ENCODE measurements around the gene CDK5. TPM values are rescaled to one million over a fixed set of nuclear protein-coding genes. Genes with fewer than 3 reads are reported as not detected.

Gene CDK5
- total and polyA plus RNA-seq, 2 of the 13 experiments (the other 11 are each of a cell fraction or from before 2014, with no cell fraction given) = 16.4 to 21.3 TPM

DNA sequence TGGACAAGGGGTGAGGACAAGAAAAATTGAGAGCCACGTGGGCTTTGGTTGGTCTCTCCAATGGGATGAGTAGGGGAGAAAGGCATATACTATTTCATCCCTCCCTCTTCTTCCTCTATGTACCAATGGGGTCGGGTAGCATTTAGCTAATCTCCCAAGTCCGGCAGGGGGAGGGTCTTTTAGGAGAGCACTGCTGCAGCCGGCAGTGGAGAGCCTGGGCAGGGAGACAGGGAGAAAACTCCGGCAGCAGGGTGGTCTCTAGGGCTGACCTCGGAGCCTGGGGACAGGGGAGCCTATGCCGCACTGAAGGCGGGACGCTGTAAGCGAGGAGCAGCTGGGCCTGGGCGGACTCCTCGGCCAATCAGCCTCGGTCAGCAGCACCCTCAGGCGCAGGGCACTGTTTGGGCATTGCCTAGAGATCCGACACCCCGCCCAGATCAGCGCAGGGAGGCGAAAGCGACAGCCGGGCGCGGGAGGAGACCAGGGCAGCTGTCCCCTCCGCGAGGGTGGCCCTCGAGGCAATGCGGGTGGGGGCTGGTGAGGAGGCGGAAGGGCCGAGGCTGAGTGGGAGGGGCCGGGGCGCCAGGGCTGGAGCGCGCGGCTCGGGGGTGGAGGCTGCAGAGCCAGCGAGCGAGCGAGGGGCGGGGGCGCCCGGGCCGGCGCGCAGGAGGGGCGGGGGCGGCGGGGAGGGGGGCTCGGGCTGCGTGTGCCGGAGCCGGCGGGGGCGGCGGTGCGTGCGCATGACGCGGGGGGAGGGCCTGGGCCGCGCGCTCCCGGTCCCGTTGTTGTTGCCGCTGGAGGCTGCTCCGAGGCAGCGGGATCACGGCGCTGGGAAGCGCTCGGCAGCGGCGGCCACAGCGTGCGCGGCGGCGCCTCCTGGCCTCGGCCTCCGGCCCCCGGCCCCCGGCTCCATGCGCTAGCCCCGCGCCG lies 28.3 kb upstream of the CDK5 start, which contains the start of gene AGAP3 (continued):
- TF ChIP-seq LCORL (IDR thresholded peaks at IDR 0.05) (no peak), LCORL (CRISPR knock-in tag; IDR thresholded peaks at IDR 0.05) (no peak; the same call in 1 of the 2 replicates), TBX2 (CRISPR knock-in tag; IDR thresholded peaks at IDR 0.05; ENCODE audit: borderline replicate concordance) (peak; percentile 69; the same call in 1 of the 2 replicates), SP4 (CRISPR knock-in tag; IDR thresholded peaks at IDR 0.05) (peak; percentile 55; the same call in 1 of the 2 replicates), HNRNPK (IDR thresholded peaks at IDR 0.05; ENCODE audit: low read depth, low read length, poor library complexity, severe bottlenecking) (peak; percentile 46), IKZF4 (CRISPR knock-in tag; IDR thresholded peaks at IDR 0.05; ENCODE audit: borderline replicate concordance, low read depth, not compliant biosample characterization) (no peak), ZNF878 (CRISPR knock-in tag; IDR thresholded peaks at IDR 0.05) (no peak), ZNF598 (CRISPR knock-in tag; IDR thresholded peaks at IDR 0.05; ENCODE audit: borderline replicate concordance) (0 out of 2 replicates have a peak, but pooled peaks have one; percentile 56), XRCC5 (optimal IDR thresholded peaks at IDR 0.05; ENCODE audit: low read length) (peak; percentile 14), ARNT2 (CRISPR knock-in tag; IDR thresholded peaks at IDR 0.05; ENCODE audit: low read depth) (no peak)
- TF ChIP-seq, protein P1, sequence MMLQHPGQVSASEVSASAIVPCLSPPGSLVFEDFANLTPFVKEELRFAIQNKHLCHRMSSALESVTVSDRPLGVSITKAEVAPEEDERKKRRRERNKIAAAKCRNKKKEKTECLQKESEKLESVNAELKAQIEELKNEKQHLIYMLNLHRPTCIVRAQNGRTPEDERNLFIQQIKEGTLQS (CRISPR knock-in tag; IDR thresholded peaks at IDR 0.05) = no peak
- TF ChIP-seq, protein P2, sequence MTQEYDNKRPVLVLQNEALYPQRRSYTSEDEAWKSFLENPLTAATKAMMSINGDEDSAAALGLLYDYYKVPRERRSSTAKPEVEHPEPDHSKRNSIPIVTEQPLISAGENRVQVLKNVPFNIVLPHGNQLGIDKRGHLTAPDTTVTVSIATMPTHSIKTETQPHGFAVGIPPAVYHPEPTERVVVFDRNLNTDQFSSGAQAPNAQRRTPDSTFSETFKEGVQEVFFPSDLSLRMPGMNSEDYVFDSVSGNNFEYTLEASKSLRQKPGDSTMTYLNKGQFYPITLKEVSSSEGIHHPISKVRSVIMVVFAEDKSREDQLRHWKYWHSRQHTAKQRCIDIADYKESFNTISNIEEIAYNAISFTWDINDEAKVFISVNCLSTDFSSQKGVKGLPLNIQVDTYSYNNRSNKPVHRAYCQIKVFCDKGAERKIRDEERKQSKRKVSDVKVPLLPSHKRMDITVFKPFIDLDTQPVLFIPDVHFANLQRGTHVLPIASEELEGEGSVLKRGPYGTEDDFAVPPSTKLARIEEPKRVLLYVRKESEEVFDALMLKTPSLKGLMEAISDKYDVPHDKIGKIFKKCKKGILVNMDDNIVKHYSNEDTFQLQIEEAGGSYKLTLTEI (CRISPR knock-in tag; conservative IDR thresholded peaks at IDR 0.05) = no peak
- TF ChIP-seq, protein P3, sequence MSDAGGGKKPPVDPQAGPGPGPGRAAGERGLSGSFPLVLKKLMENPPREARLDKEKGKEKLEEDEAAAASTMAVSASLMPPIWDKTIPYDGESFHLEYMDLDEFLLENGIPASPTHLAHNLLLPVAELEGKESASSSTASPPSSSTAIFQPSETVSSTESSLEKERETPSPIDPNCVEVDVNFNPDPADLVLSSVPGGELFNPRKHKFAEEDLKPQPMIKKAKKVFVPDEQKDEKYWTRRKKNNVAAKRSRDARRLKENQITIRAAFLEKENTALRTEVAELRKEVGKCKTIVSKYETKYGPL (CRISPR knock-in tag; IDR thresholded peaks at IDR 0.05) = no peak
- TF ChIP-seq, protein P4, sequence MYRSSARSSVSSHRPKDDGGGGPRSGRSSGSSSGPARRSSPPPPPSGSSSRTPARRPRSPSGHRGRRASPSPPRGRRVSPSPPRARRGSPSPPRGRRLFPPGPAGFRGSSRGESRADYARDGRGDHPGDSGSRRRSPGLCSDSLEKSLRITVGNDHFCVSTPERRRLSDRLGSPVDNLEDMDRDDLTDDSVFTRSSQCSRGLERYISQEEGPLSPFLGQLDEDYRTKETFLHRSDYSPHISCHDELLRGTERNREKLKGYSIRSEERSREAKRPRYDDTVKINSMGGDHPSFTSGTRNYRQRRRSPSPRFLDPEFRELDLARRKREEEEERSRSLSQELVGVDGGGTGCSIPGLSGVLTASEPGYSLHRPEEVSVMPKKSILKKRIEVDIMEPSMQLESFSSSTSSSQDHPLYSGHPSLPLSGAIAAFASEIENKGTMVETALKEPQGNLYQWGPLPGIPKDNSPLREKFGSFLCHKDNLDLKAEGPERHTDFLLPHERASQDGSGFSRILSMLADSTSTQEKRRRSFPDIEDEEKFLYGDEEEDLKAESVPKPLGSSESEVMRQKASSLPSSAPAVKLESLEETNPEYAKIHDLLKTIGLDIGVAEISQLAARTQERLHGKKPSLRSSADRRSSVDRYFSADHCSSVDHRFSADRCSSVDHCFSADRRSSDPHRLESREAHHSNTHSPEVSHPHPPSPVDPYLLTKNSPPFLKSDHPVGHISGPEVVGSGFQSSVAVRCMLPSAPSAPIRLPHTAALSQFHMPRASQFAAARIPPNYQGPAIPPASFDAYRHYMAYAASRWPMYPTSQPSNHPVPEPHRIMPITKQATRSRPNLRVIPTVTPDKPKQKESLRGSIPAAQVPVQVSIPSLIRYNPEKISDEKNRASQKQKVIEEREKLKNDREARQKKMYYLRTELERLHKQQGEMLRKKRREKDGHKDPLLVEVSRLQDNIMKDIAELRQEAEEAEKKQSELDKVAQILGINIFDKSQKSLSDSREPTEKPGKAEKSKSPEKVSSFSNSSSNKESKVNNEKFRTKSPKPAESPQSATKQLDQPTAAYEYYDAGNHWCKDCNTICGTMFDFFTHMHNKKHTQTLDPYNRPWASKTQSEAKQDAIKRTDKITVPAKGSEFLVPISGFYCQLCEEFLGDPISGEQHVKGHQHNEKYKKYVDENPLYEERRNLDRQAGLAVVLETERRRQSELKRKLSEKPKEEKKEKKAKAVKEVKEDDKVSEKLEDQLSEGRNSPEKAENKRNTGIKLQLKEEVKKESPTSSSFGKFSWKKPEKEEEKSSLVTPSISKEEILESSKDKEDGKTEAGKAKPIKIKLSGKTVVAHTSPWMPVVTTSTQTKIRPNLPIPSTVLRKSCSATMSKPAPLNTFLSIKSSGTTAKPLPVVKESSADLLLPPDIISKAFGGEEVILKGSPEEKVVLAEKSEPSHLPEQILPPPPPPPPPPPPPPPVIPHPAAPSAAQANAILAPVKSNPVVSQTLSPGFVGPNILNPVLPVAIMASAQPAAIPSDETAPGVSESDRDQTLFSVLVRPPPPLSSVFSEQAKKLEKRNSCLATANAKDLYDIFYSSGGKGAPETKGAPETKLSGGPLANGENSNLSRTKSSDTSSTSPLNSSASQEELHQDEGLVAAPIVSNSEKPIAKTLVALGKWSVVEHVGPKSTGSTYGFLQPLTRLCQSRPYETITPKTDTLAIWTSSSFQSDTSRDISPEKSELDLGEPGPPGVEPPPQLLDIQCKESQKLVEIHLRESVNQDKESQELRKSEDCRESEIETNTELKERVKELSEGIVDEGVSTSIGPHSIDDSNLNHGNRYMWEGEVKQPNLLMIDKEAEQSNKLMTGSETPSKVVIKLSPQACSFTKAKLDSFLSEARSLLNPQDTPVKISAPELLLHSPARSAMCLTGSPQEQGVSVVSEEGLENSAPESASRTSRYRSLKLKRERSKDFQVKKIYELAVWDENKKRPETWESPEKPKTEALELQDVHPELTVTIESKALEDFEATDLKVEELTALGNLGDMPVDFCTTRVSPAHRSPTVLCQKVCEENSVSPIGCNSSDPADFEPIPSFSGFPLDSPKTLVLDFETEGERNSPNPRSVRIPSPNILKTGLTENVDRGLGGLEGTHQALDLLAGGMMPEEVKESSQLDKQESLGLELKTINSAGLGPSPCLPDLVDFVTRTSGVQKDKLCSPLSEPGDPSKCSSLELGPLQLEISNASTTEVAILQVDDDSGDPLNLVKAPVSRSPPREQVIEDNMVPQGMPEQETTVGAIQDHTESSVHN (CRISPR knock-in tag; IDR thresholded peaks at IDR 0.05) = 0 out of 2 replicates have a peak, but pooled peaks have one; percentile 23

Data from HepG2 (cell line).